ES-I3 (cell line): ENCODE results near the gene SYT7.

Experiments used
- H3K36me3 ChIP-seq: 2 replicates; pipeline ENCODE4 v1.6.1; 2013; ENCODE audit warnings: mild to moderate bottlenecking, low read length, control low read depth, moderate library complexity; ENCODE audit not compliant: insufficient read depth
- H3K4me1 ChIP-seq: 2 replicates; pipeline ENCODE4 v1.6.1; 2013; ENCODE audit warnings: mild to moderate bottlenecking, control low read depth, low read length; ENCODE audit not compliant: insufficient read depth
- H3K9ac ChIP-seq: 2 replicates; pipeline ENCODE4 v1.6.1; 2013; ENCODE audit warnings: low read depth, mild to moderate bottlenecking, low read length, moderate library complexity
- H3K9me3 ChIP-seq: 2 replicates; pipeline ENCODE4 v1.6.1; 2013; ENCODE audit warnings: mild to moderate bottlenecking, low read length, moderate library complexity; ENCODE audit not compliant: control insufficient read depth, insufficient read depth

The SYT7 gene

GRCh38 chr11:61547246-61547645 lies 33.6 kb downstream of the SYT7 start:
- Histone ChIP-seq H3K9ac (no peak overlapping the region), H3K9me3 (no peaks in the 10 kb centered on the region), H3K36me3 (no peaks in the 10 kb centered on the region), H3K4me1 (peaks cover 6% of the 10 kb centered on the region; the same call in 1 of the 2 replicates)

DNA sequence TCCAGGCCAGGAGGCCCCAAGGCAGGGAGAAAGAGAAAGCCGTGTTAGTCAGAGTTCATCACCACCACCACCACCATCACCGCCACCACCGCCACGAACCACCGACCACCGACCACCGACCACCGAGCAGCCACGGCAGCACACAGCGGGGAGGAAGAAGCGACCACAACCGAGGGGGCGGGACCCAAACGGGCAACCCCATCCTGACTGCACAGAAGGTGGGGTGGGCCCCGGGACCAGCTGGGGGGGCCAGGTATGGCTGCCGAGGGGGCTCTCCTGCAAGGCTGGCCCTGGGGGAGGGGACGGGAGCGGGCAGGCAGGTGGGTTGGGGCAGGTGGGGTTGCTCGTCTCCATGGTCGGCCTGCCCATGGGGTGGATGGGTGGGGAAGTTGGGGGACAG lies 34.2 kb downstream of the SYT7 start:
- peaks cover 12% of the 10 kb centered on the region; the same call in 1 of the 2 replicates for H3K4me1 ChIP-seq
- no peak overlapping the region for H3K9ac ChIP-seq
- H3K9me3 ChIP-seq, result no peaks in the 10 kb centered on the region
- no peaks in the 10 kb centered on the region for H3K36me3 ChIP-seq

- no peak overlapping the region for H3K9ac ChIP-seq
- no peaks in the 10 kb centered on the region for H3K36me3 ChIP-seq
- H3K9me3 ChIP-seq, result no peaks in the 10 kb centered on the region
- peaks cover 17% of the 10 kb centered on the region; the same call in 1 of the 2 replicates for H3K4me1 ChIP-seq
Observed at GRCh38 chr11:61545921-61546320, 35.0 kb downstream of the SYT7 start.

- Histone ChIP-seq H3K4me1 (peaks cover 17% of the 10 kb centered on the region; the same call in 1 of the 2 replicates), H3K9ac (no peak overlapping the region), H3K36me3 (no peaks in the 10 kb centered on the region), H3K9me3 (no peaks in the 10 kb centered on the region)
Observed at GRCh38 chr11:61545341-61545740, 35.5 kb downstream of the SYT7 start.

- Histone ChIP-seq H3K9ac (no peak overlapping the region), H3K9me3 (no peaks in the 10 kb centered on the region), H3K36me3 (no peaks in the 10 kb centered on the region), H3K4me1 (peaks cover 20% of the 10 kb centered on the region)
Observed at GRCh38 chr11:61544466-61544865, 36.4 kb downstream of the SYT7 start.

DNA sequence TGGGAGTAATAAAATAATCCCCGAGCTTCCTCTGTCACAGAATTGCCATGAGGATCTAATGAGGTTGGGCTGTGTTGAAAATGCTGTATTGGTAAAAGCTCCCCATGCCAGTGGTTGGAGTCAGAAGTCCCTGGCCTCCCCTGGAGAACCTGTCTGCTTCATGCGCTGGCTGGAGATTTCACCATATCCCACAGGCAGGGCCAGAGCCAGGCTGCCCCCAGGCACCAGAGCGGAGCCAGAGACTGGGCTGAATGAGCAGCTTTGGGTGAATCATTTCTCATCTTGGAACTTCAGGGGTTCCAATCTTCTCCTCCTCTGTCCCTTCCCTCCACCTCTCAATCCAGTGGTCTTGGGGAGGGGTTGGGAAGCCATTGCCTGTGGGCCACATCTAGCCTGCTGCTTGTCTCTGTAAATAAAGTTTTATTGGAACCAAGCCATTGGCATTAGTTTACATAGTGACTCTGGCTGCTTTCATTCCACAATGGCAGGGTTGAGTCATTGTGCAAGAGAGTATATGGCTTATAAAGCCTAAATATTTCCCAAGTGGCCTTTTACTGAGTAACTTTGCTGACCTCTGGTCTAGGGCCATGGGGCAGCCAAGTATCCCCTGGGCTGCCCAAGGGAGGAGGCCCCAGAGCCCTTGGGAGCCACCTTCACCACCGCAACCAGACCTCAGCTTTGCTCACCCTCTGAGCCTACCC lies 37.1 kb downstream of the SYT7 start:
- H3K9ac ChIP-seq, result no peak overlapping the region
- no peaks in the 10 kb centered on the region for H3K36me3 ChIP-seq
- peaks cover 22% of the 10 kb centered on the region for H3K4me1 ChIP-seq
- no peaks in the 10 kb centered on the region for H3K9me3 ChIP-seq

DNA sequence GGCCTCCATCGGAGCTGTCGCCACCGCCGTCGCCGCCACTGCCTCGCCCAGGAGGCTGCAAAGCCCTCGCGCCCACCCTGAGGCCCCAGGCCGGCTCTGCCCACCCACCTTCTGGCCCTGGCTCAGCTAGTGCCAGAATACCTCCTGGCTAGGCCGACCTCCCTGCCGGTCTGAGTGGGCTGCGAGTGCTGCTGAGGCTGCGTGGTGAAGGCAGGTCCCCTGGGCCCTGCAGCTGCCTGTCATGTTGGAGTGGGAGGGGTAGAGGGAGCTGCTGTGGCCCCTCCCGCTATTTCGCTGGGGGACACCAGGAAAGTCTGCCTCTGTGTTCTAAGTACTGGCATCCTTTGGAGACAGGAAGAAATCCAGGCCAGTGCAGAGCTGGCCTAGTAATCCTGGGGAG lies 38.2 kb downstream of the SYT7 start:
- Histone ChIP-seq H3K9me3 (no peaks in the 10 kb centered on the region), H3K4me1 (peaks cover 22% of the 10 kb centered on the region), H3K9ac (no peak overlapping the region), H3K36me3 (no peaks in the 10 kb centered on the region)

DNA sequence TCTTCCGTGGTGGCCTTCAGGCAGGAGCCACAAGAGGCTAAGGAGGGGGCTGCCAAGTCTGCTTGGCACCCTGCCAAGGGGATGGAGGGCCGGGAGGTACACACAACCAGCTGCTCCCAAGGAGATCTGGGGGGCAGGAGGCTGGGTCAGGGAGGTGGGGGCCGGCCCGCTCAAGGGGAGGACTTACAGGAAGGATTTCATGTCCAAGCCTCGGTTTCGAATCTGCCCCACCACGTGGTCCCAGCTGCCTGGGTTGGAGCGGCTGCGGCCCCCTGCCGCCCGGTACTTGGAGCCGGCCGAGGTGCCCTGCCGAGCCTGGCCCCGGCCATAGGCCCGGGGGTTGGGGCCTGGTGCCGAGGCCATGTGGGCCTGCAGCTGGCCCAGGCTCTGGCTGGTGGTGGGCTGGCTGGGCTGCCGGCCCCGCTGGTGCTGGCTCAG lies 38.8 kb downstream of the SYT7 start:
- no peaks in the 10 kb centered on the region for H3K9me3 ChIP-seq
- no peak overlapping the region for H3K9ac ChIP-seq
- peaks cover 22% of the 10 kb centered on the region for H3K4me1 ChIP-seq
- H3K36me3 ChIP-seq, result no peaks in the 10 kb centered on the region

GRCh38 chr11:61541598-61541997 lies 39.3 kb downstream of the SYT7 start:
- no peaks in the 10 kb centered on the region for H3K9me3 ChIP-seq
- no peaks in the 10 kb centered on the region for H3K36me3 ChIP-seq
- H3K9ac ChIP-seq, result no peak overlapping the region
- H3K4me1 ChIP-seq, result peaks cover 22% of the 10 kb centered on the region

DNA sequence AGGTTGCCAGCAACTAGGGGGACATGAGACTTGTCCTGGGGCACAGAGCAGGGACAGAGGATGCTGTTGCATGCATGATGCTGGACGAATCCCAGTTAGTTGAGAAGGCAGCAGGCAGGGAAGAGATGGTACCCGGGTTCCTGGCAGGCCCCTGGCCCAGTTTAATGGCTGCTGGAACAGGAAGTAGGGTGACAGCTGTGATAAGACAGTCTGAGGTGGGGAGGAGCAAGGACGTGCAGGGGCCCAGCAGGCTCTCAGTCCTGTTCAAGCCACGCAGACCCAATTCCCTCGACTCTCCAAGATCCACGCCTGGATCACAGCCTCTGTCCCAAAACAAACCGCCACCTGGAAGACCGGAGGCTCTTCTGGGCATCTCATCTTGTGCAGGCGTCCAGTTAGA lies 40.3 kb downstream of the SYT7 start:
- H3K36me3 ChIP-seq, result no peaks in the 10 kb centered on the region
- H3K9me3 ChIP-seq, result no peaks in the 10 kb centered on the region
- H3K4me1 ChIP-seq, result peaks cover 22% of the 10 kb centered on the region
- H3K9ac ChIP-seq, result no peak overlapping the region

- Histone ChIP-seq H3K36me3 (no peaks in the 10 kb centered on the region), H3K4me1 (peaks cover 22% of the 10 kb centered on the region), H3K9ac (no peak overlapping the region), H3K9me3 (no peaks in the 10 kb centered on the region)
Observed at GRCh38 chr11:61539831-61540357, 41.0 kb downstream of the SYT7 start.

DNA sequence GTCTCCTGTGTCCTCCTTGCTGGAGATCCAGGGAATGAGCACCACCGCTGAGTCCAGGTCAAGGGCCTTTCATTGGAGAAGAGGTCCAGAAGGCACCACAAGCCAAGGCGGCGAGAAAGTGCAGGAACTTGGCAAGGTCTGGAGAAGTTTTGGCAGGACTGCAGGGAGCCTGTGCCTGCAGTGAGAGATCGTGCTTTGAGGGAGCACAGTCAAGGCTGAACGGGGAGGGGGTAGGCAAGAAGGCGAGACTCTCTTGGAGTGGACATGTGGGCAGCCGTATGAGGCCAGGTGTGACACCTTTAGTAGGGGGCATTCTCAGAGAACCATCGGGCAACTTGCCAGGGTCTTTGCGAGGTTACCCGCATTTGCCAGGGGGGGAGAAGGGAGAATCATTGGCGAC lies 41.9 kb downstream of the SYT7 start:
- no peaks in the 10 kb centered on the region for H3K9me3 ChIP-seq
- no peak overlapping the region for H3K9ac ChIP-seq
- H3K36me3 ChIP-seq, result no peaks in the 10 kb centered on the region
- H3K4me1 ChIP-seq, result peaks cover 22% of the 10 kb centered on the region

GRCh38 chr11:61538636-61538961 lies 42.3 kb downstream of the SYT7 start:
- Histone ChIP-seq H3K4me1 (peaks cover 22% of the 10 kb centered on the region), H3K36me3 (no peaks in the 10 kb centered on the region), H3K9ac (no peak overlapping the region), H3K9me3 (no peaks in the 10 kb centered on the region)

GRCh38 chr11:61537326-61537725 lies 43.5 kb downstream of the SYT7 start:
- H3K9me3 ChIP-seq, result no peaks in the 10 kb centered on the region
- no peak overlapping the region for H3K9ac ChIP-seq
- peaks cover 16% of the 10 kb centered on the region for H3K4me1 ChIP-seq
- H3K36me3 ChIP-seq, result no peaks in the 10 kb centered on the region

DNA sequence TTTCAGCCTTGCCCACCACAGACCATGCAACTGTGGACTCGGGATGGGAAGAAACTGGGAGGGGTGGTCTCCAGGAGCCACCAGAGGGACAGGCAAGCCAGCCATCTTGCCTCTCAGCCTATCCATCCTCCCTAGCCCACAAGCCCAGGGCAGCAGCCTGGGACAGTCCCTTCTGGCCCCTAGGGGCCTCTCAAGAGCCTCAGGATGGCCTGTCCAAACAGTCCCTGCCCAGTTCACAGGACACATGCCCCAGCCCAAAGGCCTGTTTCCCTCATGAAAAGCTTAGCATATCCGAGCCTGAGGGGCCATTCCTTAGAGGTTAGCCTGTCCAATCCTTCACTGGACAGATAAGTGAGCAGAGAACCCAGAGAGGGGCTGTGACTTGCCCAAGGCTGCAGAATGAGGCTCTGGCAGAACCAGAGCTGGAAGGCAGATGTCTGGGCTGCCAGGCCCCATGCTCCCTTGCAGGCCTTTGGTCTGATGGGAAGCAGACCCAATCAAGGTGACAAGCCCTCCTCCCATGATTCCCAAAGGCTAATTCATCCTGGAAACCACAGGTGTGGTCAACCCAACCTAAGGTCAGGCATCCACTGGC lies 44.1 kb downstream of the SYT7 start:
- Histone ChIP-seq H3K4me1 (peaks cover 11% of the 10 kb centered on the region), H3K36me3 (no peaks in the 10 kb centered on the region), H3K9me3 (no peaks in the 10 kb centered on the region), H3K9ac (no peak overlapping the region)
